ENCODE measurements around the gene GAREM1.

The GAREM1 gene

GRCh38 chr18:32286749-32287148 lies 183.9 kb downstream of the GAREM1 start:
- no peak for DNase-seq

- DNase-seq, result no peak
These were observed 186.4 kb downstream of the GAREM1 start for GRCh38 chr18:32284284-32284683.

- DNase-seq, result no peak
These were observed 189.8 kb downstream of the GAREM1 start for GRCh38 chr18:32280911-32281310.

- DNase-seq, result no peak
These were observed 190.4 kb downstream of the GAREM1 start for GRCh38 chr18:32280188-32280783.

GRCh38 chr18:32278177-32278799 lies 192.4 kb downstream of the GAREM1 start:
- no peak for DNase-seq

GRCh38 chr18:32277549-32277948 lies 193.1 kb downstream of the GAREM1 start:
- no peak for DNase-seq

GRCh38 chr18:32276906-32277305 lies 193.8 kb downstream of the GAREM1 start:
- no peak for DNase-seq

- no peak for DNase-seq
These were observed 194.4 kb downstream of the GAREM1 start for GRCh38 chr18:32276256-32276655.

GRCh38 chr18:32275221-32275620 lies 195.5 kb downstream of the GAREM1 start:
- DNase-seq, result no peak

- DNase-seq, result no peak
These were observed 196.4 kb downstream of the GAREM1 start for GRCh38 chr18:32274307-32274706.

GRCh38 chr18:32271672-32272208 lies 198.9 kb downstream of the GAREM1 start:
- peak in 1 of 2 experiments; percentile 39 for DNase-seq

- no peak for DNase-seq
These were observed 200.3 kb downstream of the GAREM1 start for GRCh38 chr18:32270341-32270740.

- no peak for DNase-seq
These were observed 203.2 kb downstream of the GAREM1 start for GRCh38 chr18:32267463-32267862.

GRCh38 chr18:32264401-32264800 lies 206.3 kb downstream of the GAREM1 start:
- no peak for DNase-seq

- no peak for DNase-seq
These were observed 208.6 kb downstream of the GAREM1 start for GRCh38 chr18:32262092-32262491.

GRCh38 chr18:32261003-32261402 lies 209.7 kb downstream of the GAREM1 start:
- no peak for DNase-seq

GRCh38 chr18:32259553-32259952 lies 211.1 kb downstream of the GAREM1 start:
- DNase-seq, result no peak

- no peak for DNase-seq
These were observed 212.0 kb downstream of the GAREM1 start for GRCh38 chr18:32258558-32259204.

- DNase-seq, result no peak
These were observed 212.5 kb downstream of the GAREM1 start for GRCh38 chr18:32258148-32258547.

GRCh38 chr18:32257084-32257785 lies 213.4 kb downstream of the GAREM1 start:
- peak in 1 of 2 experiments; percentile 7 for DNase-seq

GRCh38 chr18:32255570-32255969 lies 215.1 kb downstream of the GAREM1 start:
- DNase-seq, result no peak

GRCh38 chr18:32252141-32252860 lies 218.4 kb downstream of the GAREM1 start:
- DNase-seq, result no peak

- DNase-seq, result no peak
These were observed 219.2 kb downstream of the GAREM1 start for GRCh38 chr18:32251466-32251865.

All from NCI-H524 (cell line).